LNCAP (cell line): ENCODE results near the gene ACY1.

Experiments used
- TF ChIP-seq, protein P1 (sequence below): fragments of 450-650 bp; IDR thresholded peaks from 2 replicates; pipeline ENCODE4 v1.5.1; 2017; ENCODE audit warnings: mild to moderate bottlenecking

The ACY1 gene

DNA sequence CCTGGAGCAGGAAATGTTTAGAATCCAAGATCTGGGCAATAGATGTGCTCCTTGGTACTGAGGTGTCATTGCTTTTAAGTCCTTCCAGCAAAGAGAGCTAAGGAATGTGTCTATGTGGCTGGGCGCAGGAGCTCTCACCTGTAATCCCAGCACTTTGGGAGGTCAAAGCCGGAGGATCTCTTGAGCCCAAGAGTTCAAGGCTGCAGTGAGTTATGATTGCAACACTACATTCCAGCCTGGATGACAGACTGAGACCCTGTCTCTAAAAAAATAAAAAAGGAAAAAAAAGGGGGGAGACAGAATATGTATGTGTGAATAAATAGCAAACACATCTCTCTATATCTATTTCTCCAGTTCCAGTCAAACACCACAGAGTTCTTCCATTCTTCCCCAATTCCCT lies 32.4 kb upstream of the ACY1 start:
- TF ChIP-seq, protein P1, sequence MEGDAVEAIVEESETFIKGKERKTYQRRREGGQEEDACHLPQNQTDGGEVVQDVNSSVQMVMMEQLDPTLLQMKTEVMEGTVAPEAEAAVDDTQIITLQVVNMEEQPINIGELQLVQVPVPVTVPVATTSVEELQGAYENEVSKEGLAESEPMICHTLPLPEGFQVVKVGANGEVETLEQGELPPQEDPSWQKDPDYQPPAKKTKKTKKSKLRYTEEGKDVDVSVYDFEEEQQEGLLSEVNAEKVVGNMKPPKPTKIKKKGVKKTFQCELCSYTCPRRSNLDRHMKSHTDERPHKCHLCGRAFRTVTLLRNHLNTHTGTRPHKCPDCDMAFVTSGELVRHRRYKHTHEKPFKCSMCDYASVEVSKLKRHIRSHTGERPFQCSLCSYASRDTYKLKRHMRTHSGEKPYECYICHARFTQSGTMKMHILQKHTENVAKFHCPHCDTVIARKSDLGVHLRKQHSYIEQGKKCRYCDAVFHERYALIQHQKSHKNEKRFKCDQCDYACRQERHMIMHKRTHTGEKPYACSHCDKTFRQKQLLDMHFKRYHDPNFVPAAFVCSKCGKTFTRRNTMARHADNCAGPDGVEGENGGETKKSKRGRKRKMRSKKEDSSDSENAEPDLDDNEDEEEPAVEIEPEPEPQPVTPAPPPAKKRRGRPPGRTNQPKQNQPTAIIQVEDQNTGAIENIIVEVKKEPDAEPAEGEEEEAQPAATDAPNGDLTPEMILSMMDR = no peak

DNA sequence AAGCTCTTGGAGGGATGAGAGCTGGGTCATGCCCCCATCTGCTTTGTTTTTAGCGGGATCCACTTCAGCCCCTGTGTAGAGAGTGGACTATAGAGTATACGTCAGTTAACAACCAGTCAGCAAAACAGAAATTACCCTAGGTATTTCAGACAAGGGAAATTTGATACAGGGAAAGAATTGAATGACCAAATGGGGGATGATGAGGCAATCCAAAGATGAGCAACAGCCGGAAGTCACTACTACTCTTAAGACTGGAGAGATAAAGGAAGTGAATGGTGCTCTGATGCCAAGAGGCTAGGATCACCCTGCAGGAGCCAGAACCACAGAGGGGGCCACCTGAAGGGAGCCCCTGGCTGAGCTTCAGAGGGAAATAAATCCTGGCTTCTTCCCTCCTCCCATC lies 29.9 kb upstream of the ACY1 start:
- TF ChIP-seq, protein P1 = no peak

DNA sequence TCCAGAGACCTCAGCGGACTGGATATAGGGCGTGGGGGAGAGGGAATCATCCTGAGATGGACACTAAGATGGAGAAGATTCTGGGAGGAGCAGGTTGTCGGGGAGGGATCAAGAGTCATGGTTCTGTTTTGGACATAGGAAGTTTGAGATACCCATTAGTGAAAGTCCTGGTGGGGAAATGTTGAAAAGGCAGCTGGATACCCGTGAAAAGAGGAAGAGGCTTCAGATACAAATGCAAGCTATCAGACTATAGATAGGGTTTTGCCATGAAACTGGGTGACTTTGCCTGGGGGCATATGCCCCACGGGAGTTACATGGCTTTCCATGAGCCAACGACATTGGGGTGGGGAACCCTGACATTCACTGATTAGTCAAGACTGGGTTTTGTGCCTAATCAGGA lies 29.2 kb upstream of the ACY1 start:
- TF ChIP-seq, protein P1 = no peak

DNA sequence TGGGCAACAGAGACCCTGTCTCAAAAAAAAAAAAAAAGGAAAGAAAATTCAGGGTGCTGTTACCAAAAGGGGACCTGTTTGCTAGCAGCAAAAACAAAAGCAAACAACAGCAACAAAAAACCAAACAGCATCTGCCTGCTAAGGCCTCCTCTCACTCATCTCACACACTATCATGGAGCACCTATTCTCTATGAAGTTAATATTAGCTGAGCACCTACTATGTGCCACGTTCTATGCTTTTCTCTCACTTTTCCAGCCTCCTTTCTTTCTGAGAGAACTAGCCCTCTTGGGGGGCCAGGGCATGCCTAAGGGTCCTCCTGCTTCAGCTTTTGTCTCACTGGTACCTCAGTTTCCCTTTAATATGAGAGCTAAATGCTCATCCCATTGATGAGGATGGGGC lies 28.6 kb upstream of the ACY1 start:
- TF ChIP-seq, protein P1 = no peak

DNA sequence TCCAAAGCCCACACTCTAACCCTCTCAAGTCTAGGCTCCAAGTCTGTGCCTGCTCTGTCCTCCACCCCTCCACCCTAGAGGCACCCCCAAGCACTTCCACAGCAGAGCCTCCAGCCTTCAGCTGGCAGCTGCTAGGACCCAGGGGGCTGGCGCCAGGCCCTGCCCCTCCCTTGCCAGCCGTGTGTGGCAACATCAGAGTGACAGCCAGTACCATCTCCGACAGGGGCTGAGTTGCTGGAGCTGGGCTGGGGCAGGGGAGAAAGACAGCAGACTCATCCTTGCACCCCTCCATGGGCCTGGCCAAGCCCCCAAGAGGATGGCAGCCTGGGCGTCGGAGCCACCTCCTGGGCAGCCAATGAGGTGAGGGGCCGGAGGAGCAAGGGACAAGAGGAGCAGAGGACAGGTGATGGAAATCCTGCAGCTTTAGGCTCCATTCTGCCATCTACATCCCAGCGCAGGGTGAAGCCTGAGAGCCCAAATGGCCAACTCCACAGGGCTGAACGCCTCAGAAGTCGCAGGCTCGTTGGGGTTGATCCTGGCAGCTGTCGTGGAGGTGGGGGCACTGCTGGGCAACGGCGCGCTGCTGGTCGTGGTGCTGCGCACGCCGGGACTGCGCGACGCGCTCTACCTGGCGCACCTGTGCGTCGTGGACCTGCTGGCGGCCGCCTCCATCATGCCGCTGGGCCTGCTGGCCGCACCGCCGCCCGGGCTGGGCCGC lies 28.0 kb upstream of the ACY1 start, which contains the start of gene GPR62:
TSS of gene GPR62 (plus strand) at position 207 of the 718 bp plus-strand sequence. CDS start at position 479, 272 bp downstream.
- TF ChIP-seq, protein P1 = no peak

DNA sequence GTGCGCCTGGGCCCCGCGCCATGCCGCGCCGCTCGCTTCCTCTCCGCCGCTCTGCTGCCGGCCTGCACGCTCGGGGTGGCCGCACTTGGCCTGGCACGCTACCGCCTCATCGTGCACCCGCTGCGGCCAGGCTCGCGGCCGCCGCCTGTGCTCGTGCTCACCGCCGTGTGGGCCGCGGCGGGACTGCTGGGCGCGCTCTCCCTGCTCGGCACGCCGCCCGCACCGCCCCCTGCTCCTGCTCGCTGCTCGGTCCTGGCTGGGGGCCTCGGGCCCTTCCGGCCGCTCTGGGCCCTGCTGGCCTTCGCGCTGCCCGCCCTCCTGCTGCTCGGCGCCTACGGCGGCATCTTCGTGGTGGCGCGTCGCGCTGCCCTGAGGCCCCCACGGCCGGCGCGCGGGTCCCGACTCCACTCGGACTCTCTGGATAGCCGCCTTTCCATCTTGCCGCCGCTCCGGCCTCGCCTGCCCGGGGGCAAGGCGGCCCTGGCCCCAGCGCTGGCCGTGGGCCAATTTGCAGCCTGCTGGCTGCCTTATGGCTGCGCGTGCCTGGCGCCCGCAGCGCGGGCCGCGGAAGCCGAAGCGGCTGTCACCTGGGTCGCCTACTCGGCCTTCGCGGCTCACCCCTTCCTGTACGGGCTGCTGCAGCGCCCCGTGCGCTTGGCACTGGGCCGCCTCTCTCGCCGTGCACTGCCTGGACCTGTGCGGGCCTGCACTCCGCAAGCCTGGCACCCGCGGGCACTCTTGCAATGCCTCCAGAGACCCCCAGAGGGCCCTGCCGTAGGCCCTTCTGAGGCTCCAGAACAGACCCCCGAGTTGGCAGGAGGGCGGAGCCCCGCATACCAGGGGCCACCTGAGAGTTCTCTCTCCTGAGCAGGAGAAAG lies 27.2 kb upstream of the ACY1 start:
- TF ChIP-seq, protein P1 = no peak

DNA sequence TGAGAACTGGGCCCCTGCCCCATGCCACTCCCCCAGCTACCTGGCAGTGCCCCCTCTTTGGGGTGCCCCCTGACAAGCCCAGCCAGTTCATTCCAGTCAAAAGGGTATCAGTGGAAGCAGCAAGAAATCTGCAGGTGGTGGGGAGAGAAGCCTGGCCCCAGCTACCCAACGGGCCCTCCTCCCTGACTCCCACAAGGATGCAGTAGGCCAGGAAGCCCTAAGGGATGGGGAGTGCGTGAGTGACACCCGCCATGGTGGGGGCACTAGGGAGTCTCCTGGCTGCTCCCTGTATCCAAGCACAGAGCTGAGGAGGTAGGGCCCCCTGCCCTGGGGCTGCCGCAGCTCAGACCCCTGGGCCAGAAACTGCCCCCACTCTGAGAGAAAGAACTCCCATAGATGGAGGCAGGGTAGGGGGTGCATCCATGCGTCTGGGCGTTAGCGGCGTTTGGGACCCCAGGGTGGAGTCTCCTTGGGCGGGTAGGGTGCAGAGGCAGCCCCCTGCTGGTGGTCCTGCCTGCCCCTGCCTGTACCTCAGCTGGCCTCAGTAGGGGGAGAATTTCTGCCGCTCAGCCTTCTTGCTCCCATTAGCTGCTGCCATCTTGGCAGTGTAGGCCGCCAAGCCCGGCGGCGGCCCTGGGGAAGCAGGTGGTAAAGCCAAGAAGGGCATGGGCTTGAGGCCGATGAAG lies 25.7 kb upstream of the ACY1 start:
- TF ChIP-seq, protein P1 = no peak
